ENCODE results near the gene RPLP2. TPM values are rescaled to one million over a fixed set of nuclear protein-coding genes. Genes with fewer than 3 reads are reported as not detected.

The RPLP2 gene
- total RNA-seq, 1 experiment from 2014 or later = 2,582 TPM

DNA sequence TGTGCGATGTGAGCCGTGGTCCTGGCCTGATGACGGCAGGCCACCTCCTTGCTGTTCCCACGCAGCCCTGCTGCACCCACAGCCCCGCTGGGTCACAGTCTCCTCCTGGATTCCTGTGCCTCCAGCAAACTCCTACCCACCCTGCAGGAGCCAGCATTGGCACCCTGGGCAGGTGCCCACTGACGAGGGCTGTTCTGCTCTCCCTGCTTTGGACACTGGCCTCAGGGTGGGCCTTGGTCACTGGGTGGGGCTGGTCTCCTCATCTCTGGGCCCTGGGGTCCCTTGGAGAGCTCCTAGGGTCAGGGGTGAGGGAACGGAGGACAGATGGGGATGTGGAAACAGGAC lies 45.5 kb downstream of the RPLP2 start:
- POLR2A ChIA-PET = no interaction called here
- no peak overlapping the region for H3K27ac Mint-ChIP-seq

DNA sequence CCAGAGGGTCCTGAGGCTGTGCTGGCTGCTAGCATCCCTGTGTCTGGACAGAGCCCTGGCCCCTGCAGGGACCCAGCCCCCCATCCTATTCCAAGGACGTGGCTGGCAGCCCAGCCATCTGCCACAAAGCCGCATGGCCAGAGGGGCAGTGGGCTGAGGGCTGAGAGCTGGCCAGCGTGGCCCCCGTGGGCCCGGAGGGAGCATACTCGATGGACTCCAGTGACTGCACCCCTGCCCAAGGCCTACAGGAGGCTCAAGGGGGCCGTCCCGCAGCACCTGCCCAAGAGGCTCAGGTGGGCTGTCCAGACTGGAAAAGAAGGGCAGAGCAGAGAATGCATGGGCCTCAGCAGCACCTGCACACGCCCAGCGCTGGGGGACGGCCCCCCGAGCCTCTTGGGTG lies 46.0 kb downstream of the RPLP2 start:
- no peak for TF ChIP-seq TP53 (CRISPR knock-in tag; IDR thresholded peaks at IDR 0.05)
- TF ChIP-seq ZNF121 (CRISPR knock-in tag; IDR thresholded peaks at IDR 0.05) = no peak
- no peak for TF ChIP-seq FOXP1 (CRISPR knock-in tag; IDR thresholded peaks at IDR 0.05; ENCODE audit: borderline replicate concordance)
- TF ChIP-seq IRF2 (CRISPR knock-in tag; IDR thresholded peaks at IDR 0.05; ENCODE audit: borderline replicate concordance, low read depth) = no peak
- H3K4me1 Mint-ChIP-seq = peaks cover 24% of the 10 kb centered on the region
- no peak for ATAC-seq
- peaks cover 3% of the 10 kb centered on the region; the same call in 1 of the 2 replicates for H3K27me3 Mint-ChIP-seq (ENCODE audit: low read depth)
- no peak for DNase-seq (ENCODE audit: low spot score)
- no peaks in the 10 kb centered on the region for H3K36me3 Mint-ChIP-seq
- POLR2A ChIA-PET = interaction anchor here (1.1 to 1.4 kb wide), 2 partner anchors 11 to 13 kb away, joined by 3 to 7 read pairs; partner anchors contain the start of gene TSPAN4
- H3K9me3 Mint-ChIP-seq = no peaks in the 10 kb centered on the region
- no peak overlapping the region for H3K27ac Mint-ChIP-seq
- CTCF ChIA-PET = interaction anchor here (1.0 to 3.0 kb wide), 4 partner anchors 8 to 196 kb away, joined by 3 to 22 read pairs (median 12); partner anchors contain the start of genes POLR2L and TSPAN4
- no peak overlapping the region for H3K4me3 Mint-ChIP-seq

More for the DNA sequence above, 45.5 kb downstream of the RPLP2 start:
- H3K4me3 Mint-ChIP-seq = no peak overlapping the region
- CTCF ChIA-PET = interaction anchor here (1.0 to 2.8 kb wide), 2 partner anchors 12 to 43 kb away, joined by 3 to 14 read pairs; partner anchors contain the start of genes POLR2L and TSPAN4
- H3K36me3 Mint-ChIP-seq = no peaks in the 10 kb centered on the region
- TF ChIP-seq SOX15 (CRISPR knock-in tag; IDR thresholded peaks at IDR 0.05) (no peak), IRF2 (CRISPR knock-in tag; IDR thresholded peaks at IDR 0.05; ENCODE audit: borderline replicate concordance, low read depth) (no peak), ZNF263 (CRISPR knock-in tag; IDR thresholded peaks at IDR 0.05; ENCODE audit: low read depth) (no peak), ZNF423 (CRISPR knock-in tag; IDR thresholded peaks at IDR 0.05) (no peak), JUN (CRISPR knock-in tag; IDR thresholded peaks at IDR 0.05) (no peak), RORB (CRISPR knock-in tag; IDR thresholded peaks at IDR 0.05) (no peak), HMGA2 (CRISPR knock-in tag; IDR thresholded peaks at IDR 0.05) (no peak), TCF7 (CRISPR knock-in tag; IDR thresholded peaks at IDR 0.05; ENCODE audit: low read depth) (no peak), ZNF396 (CRISPR knock-in tag; IDR thresholded peaks at IDR 0.05; ENCODE audit: borderline replicate concordance) (no peak), SMAD3 (CRISPR knock-in tag; IDR thresholded peaks at IDR 0.05; ENCODE audit: borderline replicate concordance) (no peak), SMAD4 (CRISPR knock-in tag; IDR thresholded peaks at IDR 0.05) (no peak)
- TF ChIP-seq, protein P1, sequence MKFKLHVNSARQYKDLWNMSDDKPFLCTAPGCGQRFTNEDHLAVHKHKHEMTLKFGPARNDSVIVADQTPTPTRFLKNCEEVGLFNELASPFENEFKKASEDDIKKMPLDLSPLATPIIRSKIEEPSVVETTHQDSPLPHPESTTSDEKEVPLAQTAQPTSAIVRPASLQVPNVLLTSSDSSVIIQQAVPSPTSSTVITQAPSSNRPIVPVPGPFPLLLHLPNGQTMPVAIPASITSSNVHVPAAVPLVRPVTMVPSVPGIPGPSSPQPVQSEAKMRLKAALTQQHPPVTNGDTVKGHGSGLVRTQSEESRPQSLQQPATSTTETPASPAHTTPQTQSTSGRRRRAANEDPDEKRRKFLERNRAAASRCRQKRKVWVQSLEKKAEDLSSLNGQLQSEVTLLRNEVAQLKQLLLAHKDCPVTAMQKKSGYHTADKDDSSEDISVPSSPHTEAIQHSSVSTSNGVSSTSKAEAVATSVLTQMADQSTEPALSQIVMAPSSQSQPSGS (CRISPR knock-in tag; IDR thresholded peaks at IDR 0.05; ENCODE audit: borderline replicate concordance, low read depth) = no peak
- TF ChIP-seq, protein P2, sequence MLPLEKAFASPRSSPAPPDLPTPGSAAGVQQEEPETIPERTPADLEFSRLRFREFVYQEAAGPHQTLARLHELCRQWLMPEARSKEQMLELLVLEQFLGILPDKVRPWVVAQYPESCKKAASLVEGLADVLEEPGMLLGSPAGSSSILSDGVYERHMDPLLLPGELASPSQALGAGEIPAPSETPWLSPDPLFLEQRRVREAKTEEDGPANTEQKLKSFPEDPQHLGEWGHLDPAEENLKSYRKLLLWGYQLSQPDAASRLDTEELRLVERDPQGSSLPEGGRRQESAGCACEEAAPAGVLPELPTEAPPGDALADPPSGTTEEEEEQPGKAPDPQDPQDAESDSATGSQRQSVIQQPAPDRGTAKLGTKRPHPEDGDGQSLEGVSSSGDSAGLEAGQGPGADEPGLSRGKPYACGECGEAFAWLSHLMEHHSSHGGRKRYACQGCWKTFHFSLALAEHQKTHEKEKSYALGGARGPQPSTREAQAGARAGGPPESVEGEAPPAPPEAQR (CRISPR knock-in tag; IDR thresholded peaks at IDR 0.05) = no peak
- TF ChIP-seq, protein P3, sequence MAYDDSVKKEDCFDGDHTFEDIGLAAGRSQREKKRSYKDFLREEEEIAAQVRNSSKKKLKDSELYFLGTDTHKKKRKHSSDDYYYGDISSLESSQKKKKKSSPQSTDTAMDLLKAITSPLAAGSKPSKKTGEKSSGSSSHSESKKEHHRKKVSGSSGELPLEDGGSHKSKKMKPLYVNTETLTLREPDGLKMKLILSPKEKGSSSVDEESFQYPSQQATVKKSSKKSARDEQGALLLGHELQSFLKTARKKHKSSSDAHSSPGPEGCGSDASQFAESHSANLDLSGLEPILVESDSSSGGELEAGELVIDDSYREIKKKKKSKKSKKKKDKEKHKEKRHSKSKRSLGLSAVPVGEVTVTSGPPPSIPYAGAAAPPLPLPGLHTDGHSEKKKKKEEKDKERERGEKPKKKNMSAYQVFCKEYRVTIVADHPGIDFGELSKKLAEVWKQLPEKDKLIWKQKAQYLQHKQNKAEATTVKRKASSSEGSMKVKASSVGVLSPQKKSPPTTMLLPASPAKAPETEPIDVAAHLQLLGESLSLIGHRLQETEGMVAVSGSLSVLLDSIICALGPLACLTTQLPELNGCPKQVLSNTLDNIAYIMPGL (CRISPR knock-in tag; IDR thresholded peaks at IDR 0.05) = no peak
- TF ChIP-seq, protein P4, sequence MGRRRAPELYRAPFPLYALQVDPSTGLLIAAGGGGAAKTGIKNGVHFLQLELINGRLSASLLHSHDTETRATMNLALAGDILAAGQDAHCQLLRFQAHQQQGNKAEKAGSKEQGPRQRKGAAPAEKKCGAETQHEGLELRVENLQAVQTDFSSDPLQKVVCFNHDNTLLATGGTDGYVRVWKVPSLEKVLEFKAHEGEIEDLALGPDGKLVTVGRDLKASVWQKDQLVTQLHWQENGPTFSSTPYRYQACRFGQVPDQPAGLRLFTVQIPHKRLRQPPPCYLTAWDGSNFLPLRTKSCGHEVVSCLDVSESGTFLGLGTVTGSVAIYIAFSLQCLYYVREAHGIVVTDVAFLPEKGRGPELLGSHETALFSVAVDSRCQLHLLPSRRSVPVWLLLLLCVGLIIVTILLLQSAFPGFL (CRISPR knock-in tag; IDR thresholded peaks at IDR 0.05; ENCODE audit: borderline replicate concordance) = no peak
- TF ChIP-seq, protein P5, sequence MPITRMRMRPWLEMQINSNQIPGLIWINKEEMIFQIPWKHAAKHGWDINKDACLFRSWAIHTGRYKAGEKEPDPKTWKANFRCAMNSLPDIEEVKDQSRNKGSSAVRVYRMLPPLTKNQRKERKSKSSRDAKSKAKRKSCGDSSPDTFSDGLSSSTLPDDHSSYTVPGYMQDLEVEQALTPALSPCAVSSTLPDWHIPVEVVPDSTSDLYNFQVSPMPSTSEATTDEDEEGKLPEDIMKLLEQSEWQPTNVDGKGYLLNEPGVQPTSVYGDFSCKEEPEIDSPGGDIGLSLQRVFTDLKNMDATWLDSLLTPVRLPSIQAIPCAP (CRISPR knock-in tag; IDR thresholded peaks at IDR 0.05) = no peak
- ATAC-seq (no peak), DNase-seq (ENCODE audit: low spot score) (no peak)
- no peaks in the 10 kb centered on the region for H3K9me3 Mint-ChIP-seq
- peaks cover 25% of the 10 kb centered on the region for H3K4me1 Mint-ChIP-seq
- peaks cover 3% of the 10 kb centered on the region; the same call in 1 of the 2 replicates for H3K27me3 Mint-ChIP-seq (ENCODE audit: low read depth)
